ENCODE results near the gene HSPB1.

GRCh38 chr7:76294344-76295024, 8.0 kb upstream of the HSPB1 start:
- TF ChIP-seq, protein P1, sequence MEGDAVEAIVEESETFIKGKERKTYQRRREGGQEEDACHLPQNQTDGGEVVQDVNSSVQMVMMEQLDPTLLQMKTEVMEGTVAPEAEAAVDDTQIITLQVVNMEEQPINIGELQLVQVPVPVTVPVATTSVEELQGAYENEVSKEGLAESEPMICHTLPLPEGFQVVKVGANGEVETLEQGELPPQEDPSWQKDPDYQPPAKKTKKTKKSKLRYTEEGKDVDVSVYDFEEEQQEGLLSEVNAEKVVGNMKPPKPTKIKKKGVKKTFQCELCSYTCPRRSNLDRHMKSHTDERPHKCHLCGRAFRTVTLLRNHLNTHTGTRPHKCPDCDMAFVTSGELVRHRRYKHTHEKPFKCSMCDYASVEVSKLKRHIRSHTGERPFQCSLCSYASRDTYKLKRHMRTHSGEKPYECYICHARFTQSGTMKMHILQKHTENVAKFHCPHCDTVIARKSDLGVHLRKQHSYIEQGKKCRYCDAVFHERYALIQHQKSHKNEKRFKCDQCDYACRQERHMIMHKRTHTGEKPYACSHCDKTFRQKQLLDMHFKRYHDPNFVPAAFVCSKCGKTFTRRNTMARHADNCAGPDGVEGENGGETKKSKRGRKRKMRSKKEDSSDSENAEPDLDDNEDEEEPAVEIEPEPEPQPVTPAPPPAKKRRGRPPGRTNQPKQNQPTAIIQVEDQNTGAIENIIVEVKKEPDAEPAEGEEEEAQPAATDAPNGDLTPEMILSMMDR (conservative IDR thresholded peaks at IDR 0.05; ENCODE audit: low read depth in 2 of 2): peak in 1 of 2 experiments; percentile 27; a peak in 1 of 4 replicates
- TF ChIP-seq POLR2AphosphoS5 (IDR thresholded peaks at IDR 0.05; ENCODE audit: low read depth) (peak; percentile 33), EZH2 (IDR thresholded peaks at IDR 0.05; ENCODE audit: low read depth, unreplicated experiment) (no peak), JUNB (IDR thresholded peaks at IDR 0.05; ENCODE audit: unreplicated experiment) (no peak)
